ENCODE results near the gene LHX5.

Gene LHX5

GRCh38 chr12:113477171-113477841, 5.6 kb upstream of the LHX5 start:
- H3K27ac ChIP-seq: no peak overlapping the region
- H3K27me3 ChIP-seq (ENCODE audit: insufficient read depth, low read depth, severe bottlenecking): peaks cover 79% of the 10 kb centered on the region
- no peak for DNase-seq
- peaks cover 12% of the 10 kb centered on the region for H3K9me3 ChIP-seq (ENCODE audit: severe bottlenecking)
- no peaks in the 10 kb centered on the region for H3K36me3 ChIP-seq
- no peak for TF ChIP-seq CTCF (IDR thresholded peaks at IDR 0.05; ENCODE audit: low read depth, low read length)
- H3K4me3 ChIP-seq (ENCODE audit: low read depth, low read length): no peak overlapping the region

- no peak for DNase-seq
- Histone ChIP-seq H3K36me3 (no peaks in the 10 kb centered on the region), H3K27ac (no peak overlapping the region), H3K4me3 (ENCODE audit: low read depth, low read length) (peak overlapping the region; percentile 43), H3K9me3 (ENCODE audit: severe bottlenecking) (peaks cover 12% of the 10 kb centered on the region), H3K27me3 (ENCODE audit: insufficient read depth, low read depth, severe bottlenecking) (peaks cover 73% of the 10 kb centered on the region)
- no peak for TF ChIP-seq CTCF (IDR thresholded peaks at IDR 0.05; ENCODE audit: low read depth, low read length)
Observed at GRCh38 chr12:113476176-113476986, 4.7 kb upstream of the LHX5 start.

- Histone ChIP-seq H3K27ac (no peak overlapping the region), H3K36me3 (no peaks in the 10 kb centered on the region), H3K4me3 (ENCODE audit: low read depth, low read length) (peak overlapping the region; percentile 43), H3K27me3 (ENCODE audit: insufficient read depth, low read depth, severe bottlenecking) (peaks cover 65% of the 10 kb centered on the region), H3K9me3 (ENCODE audit: severe bottlenecking) (peaks cover 12% of the 10 kb centered on the region)
- no peak for TF ChIP-seq CTCF (IDR thresholded peaks at IDR 0.05; ENCODE audit: low read depth, low read length)
- no peak for DNase-seq
Observed at GRCh38 chr12:113475451-113476175, 3.9 kb upstream of the LHX5 start.

GRCh38 chr12:113474635-113475436, 3.2 kb upstream of the LHX5 start:
- no peak for TF ChIP-seq CTCF (IDR thresholded peaks at IDR 0.05; ENCODE audit: low read depth, low read length)
- Histone ChIP-seq H3K27me3 (ENCODE audit: insufficient read depth, low read depth, severe bottlenecking) (peaks cover 57% of the 10 kb centered on the region), H3K27ac (no peak overlapping the region), H3K4me3 (ENCODE audit: low read depth, low read length) (peak overlapping the region; percentile 43), H3K9me3 (ENCODE audit: severe bottlenecking) (peaks cover 12% of the 10 kb centered on the region), H3K36me3 (no peaks in the 10 kb centered on the region)
- DNase-seq: no peak

- TF ChIP-seq CTCF (IDR thresholded peaks at IDR 0.05; ENCODE audit: low read depth, low read length): no peak
- no peaks in the 10 kb centered on the region for H3K36me3 ChIP-seq
Observed at GRCh38 chr12:113473942-113474341, 2.3 kb upstream of the LHX5 start.

More at GRCh38 chr12:113473942-113474341, 2.3 kb upstream of the LHX5 start:
- Histone ChIP-seq H3K27ac (no peak overlapping the region), H3K27me3 (ENCODE audit: insufficient read depth, low read depth, severe bottlenecking) (peaks cover 48% of the 10 kb centered on the region), H3K4me3 (ENCODE audit: low read depth, low read length) (no peak overlapping the region), H3K9me3 (ENCODE audit: severe bottlenecking) (peaks cover 4% of the 10 kb centered on the region)
- DNase-seq: no peak

All from WERI-Rb-1 (cell line).